ENCODE results near the gene MEF2C. TPM values are rescaled to one million over a fixed set of nuclear protein-coding genes. Genes with fewer than 3 reads are reported as not detected.

MEF2C gene
- total RNA-seq, 1 donor from 2014 or later: 1.9 TPM

- Mint-ChIP-seq H3K4me1 (ENCODE audit: low read depth) (no peaks in the 10 kb centered on the region), H3K9me3 (ENCODE audit: low read depth) (no peaks in the 10 kb centered on the region), H3K4me3 (ENCODE audit: low read depth) (no peak overlapping the region), H3K36me3 (ENCODE audit: insufficient read depth) (no peaks in the 10 kb centered on the region), H3K27ac (no peak overlapping the region), H3K27me3 (no peaks in the 10 kb centered on the region)
- no peak for DNase-seq (ENCODE audit: low spot score, unreplicated experiment)
- no peak for TF ChIP-seq CTCF (IDR thresholded peaks at IDR 0.05; ENCODE audit: unreplicated experiment)
Measured at GRCh38 chr5:88768411-88768810, 114.6 kb downstream of the MEF2C start.

GRCh38 chr5:88765798-88766197 is 117.2 kb downstream of the MEF2C start:
- Mint-ChIP-seq H3K36me3 (ENCODE audit: insufficient read depth) (no peaks in the 10 kb centered on the region), H3K4me1 (ENCODE audit: low read depth) (peaks cover 3% of the 10 kb centered on the region)
- no peak for TF ChIP-seq CTCF (IDR thresholded peaks at IDR 0.05; ENCODE audit: unreplicated experiment)

GRCh38 chr5:88765171-88765570 is 117.8 kb downstream of the MEF2C start:
- no peaks in the 10 kb centered on the region for H3K9me3 Mint-ChIP-seq (ENCODE audit: low read depth)
- DNase-seq (ENCODE audit: low spot score, unreplicated experiment): no peak
- peaks cover 9% of the 10 kb centered on the region for H3K4me1 Mint-ChIP-seq (ENCODE audit: low read depth)
- H3K4me3 Mint-ChIP-seq (ENCODE audit: low read depth): no peak overlapping the region
- no peak overlapping the region for H3K27ac Mint-ChIP-seq
- no peak for TF ChIP-seq CTCF (IDR thresholded peaks at IDR 0.05; ENCODE audit: unreplicated experiment)
- H3K36me3 Mint-ChIP-seq (ENCODE audit: insufficient read depth): no peaks in the 10 kb centered on the region
- no peaks in the 10 kb centered on the region for H3K27me3 Mint-ChIP-seq

More at GRCh38 chr5:88765798-88766197, 117.2 kb downstream of the MEF2C start:
- H3K27me3 Mint-ChIP-seq: no peaks in the 10 kb centered on the region
- no peak overlapping the region for H3K4me3 Mint-ChIP-seq (ENCODE audit: low read depth)
- H3K27ac Mint-ChIP-seq: no peak overlapping the region
- no peaks in the 10 kb centered on the region for H3K9me3 Mint-ChIP-seq (ENCODE audit: low read depth)
- no peak for DNase-seq (ENCODE audit: low spot score, unreplicated experiment)

- H3K27me3 Mint-ChIP-seq: no peaks in the 10 kb centered on the region
Measured at GRCh38 chr5:88761939-88762338, 121.0 kb downstream of the MEF2C start.

GRCh38 chr5:88761269-88761850 is 121.6 kb downstream of the MEF2C start:
- no peak for TF ChIP-seq CTCF (IDR thresholded peaks at IDR 0.05; ENCODE audit: unreplicated experiment)
- no peaks in the 10 kb centered on the region for H3K27me3 Mint-ChIP-seq
- peaks cover 11% of the 10 kb centered on the region for H3K4me1 Mint-ChIP-seq (ENCODE audit: low read depth)
- DNase-seq (ENCODE audit: low spot score, unreplicated experiment): no peak
- H3K9me3 Mint-ChIP-seq (ENCODE audit: low read depth): no peaks in the 10 kb centered on the region
- H3K36me3 Mint-ChIP-seq (ENCODE audit: insufficient read depth): no peaks in the 10 kb centered on the region
- H3K27ac Mint-ChIP-seq: no peak overlapping the region
- no peak overlapping the region for H3K4me3 Mint-ChIP-seq (ENCODE audit: low read depth)

More at GRCh38 chr5:88761939-88762338, 121.0 kb downstream of the MEF2C start:
- Mint-ChIP-seq H3K4me3 (ENCODE audit: low read depth) (no peak overlapping the region), H3K36me3 (ENCODE audit: insufficient read depth) (no peaks in the 10 kb centered on the region), H3K9me3 (ENCODE audit: low read depth) (no peaks in the 10 kb centered on the region), H3K27ac (no peak overlapping the region), H3K4me1 (ENCODE audit: low read depth) (peaks cover 11% of the 10 kb centered on the region)
- TF ChIP-seq CTCF (IDR thresholded peaks at IDR 0.05; ENCODE audit: unreplicated experiment): no peak
- DNase-seq (ENCODE audit: low spot score, unreplicated experiment): no peak
